Measurements from ENCODE around the gene LYPLAL1. TPM values are rescaled to one million over a fixed set of nuclear protein-coding genes. Genes with fewer than 3 reads are reported as not detected.

Gene LYPLAL1
- total and polyA plus RNA-seq, 4 donors, result 11.9 to 49.6 (median 32.8) TPM

GRCh38 chr1:219126377-219126776 is 47.3 kb upstream of the LYPLAL1 start:
- no peak for ATAC-seq (ENCODE audit: insufficient read depth, low FRiP score)

DNA sequence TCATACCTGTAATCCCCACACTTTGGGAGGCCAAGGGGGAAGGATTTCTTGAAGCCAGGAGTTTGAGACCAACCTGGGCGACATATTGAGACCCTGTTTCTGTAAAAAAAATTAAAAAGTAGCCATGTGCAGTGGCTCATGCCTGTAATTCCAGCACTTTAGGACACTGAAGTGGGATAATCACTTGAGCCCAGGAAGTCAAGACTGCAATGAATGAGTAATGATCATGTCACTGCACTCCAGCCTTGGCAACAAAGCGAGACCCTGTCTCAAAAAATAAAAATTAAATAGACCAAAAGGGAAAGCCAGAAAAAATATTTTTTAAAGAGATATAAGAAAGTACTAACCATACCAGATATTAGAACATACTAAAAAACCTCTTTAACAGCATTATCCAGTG is 44.7 kb upstream of the LYPLAL1 start:
- TF ChIP-seq, protein P1, sequence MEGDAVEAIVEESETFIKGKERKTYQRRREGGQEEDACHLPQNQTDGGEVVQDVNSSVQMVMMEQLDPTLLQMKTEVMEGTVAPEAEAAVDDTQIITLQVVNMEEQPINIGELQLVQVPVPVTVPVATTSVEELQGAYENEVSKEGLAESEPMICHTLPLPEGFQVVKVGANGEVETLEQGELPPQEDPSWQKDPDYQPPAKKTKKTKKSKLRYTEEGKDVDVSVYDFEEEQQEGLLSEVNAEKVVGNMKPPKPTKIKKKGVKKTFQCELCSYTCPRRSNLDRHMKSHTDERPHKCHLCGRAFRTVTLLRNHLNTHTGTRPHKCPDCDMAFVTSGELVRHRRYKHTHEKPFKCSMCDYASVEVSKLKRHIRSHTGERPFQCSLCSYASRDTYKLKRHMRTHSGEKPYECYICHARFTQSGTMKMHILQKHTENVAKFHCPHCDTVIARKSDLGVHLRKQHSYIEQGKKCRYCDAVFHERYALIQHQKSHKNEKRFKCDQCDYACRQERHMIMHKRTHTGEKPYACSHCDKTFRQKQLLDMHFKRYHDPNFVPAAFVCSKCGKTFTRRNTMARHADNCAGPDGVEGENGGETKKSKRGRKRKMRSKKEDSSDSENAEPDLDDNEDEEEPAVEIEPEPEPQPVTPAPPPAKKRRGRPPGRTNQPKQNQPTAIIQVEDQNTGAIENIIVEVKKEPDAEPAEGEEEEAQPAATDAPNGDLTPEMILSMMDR (IDR thresholded peaks at IDR 0.05; ENCODE audit: control extremely low read depth, extremely low read depth), result no peak
- Histone ChIP-seq H3K9ac (ENCODE audit: insufficient read depth in 1 of 2, low read length in 2 of 2) (no peak overlapping the region), H3K27me3 (ENCODE audit: control insufficient read depth in 3 of 3, insufficient read depth in 3 of 3, low read length in 2 of 3) (no peaks in the 10 kb centered on the region), H3K27ac (ENCODE audit: low read depth in 1 of 2, low read length in 1 of 2) (no peak overlapping the region), H3K9me3 (ENCODE audit: control insufficient read depth in 4 of 4, insufficient read depth in 3 of 4, low read length in 3 of 4) (peaks cover 0 to 1% (median 0%) of the 10 kb centered on the region in 4 donors), H3K36me3 (ENCODE audit: control insufficient read depth in 4 of 4, insufficient read depth in 4 of 4, low read length in 4 of 4) (no peaks in the 10 kb centered on the region), H3K4me1 (ENCODE audit: control insufficient read depth in 5 of 5, insufficient read depth in 5 of 5, low read length in 5 of 5) (peaks cover 0 to 16% (median 5%) of the 10 kb centered on the region in 5 donors), H3K4me3 (no peak overlapping the region)
- DNase-seq, result no peak
- ATAC-seq (ENCODE audit: insufficient read depth, low FRiP score), result no peak
- WGBS, 2 donors, result 93 to 96% methylated on average over 2 of the region's 2 CpGs

More at GRCh38 chr1:219126377-219126776, 47.3 kb upstream of the LYPLAL1 start:
- 74 to 80% methylated on average over 2 of the region's 2 CpGs for WGBS, 2 donors
- H3K4me1 ChIP-seq (ENCODE audit: control insufficient read depth in 5 of 5, insufficient read depth in 5 of 5, low read length in 5 of 5), result peaks cover 0 to 37% (median 5%) of the 10 kb centered on the region in 5 donors
- H3K9ac ChIP-seq (ENCODE audit: insufficient read depth in 1 of 2, low read length in 2 of 2), result no peak overlapping the region
- no peaks in the 10 kb centered on the region for H3K36me3 ChIP-seq (ENCODE audit: control insufficient read depth in 4 of 4, insufficient read depth in 4 of 4, low read length in 4 of 4)
- no peaks in the 10 kb centered on the region for H3K27me3 ChIP-seq (ENCODE audit: control insufficient read depth in 3 of 3, insufficient read depth in 3 of 3, low read length in 2 of 3)
- no peak overlapping the region for H3K4me3 ChIP-seq
- H3K9me3 ChIP-seq (ENCODE audit: control insufficient read depth in 4 of 4, insufficient read depth in 3 of 4, low read length in 3 of 4), result no peaks in the 10 kb centered on the region
- peak in 2 of 3 donors; percentile 76 to 90 for DNase-seq
- no peak overlapping the region for H3K27ac ChIP-seq (ENCODE audit: low read depth in 1 of 2, low read length in 1 of 2)
- TF ChIP-seq, protein P1 (IDR thresholded peaks at IDR 0.05; ENCODE audit: control extremely low read depth, extremely low read depth), result no peak

GRCh38 chr1:219130366-219130935 is 43.2 kb upstream of the LYPLAL1 start:
- peaks cover 0 to 5% (median 0%) of the 10 kb centered on the region in 4 donors for H3K9me3 ChIP-seq (ENCODE audit: control insufficient read depth in 4 of 4, insufficient read depth in 3 of 4, low read length in 3 of 4)
- H3K27ac ChIP-seq (ENCODE audit: low read depth in 1 of 2, low read length in 1 of 2), result no peak overlapping the region
- no peak overlapping the region for H3K4me3 ChIP-seq
- no peak overlapping the region for H3K9ac ChIP-seq (ENCODE audit: insufficient read depth in 1 of 2, low read length in 2 of 2)
- 92 to 97% methylated on average over 1 of the region's 1 CpG for WGBS, 2 donors
- peaks cover 0 to 16% (median 5%) of the 10 kb centered on the region in 5 donors for H3K4me1 ChIP-seq (ENCODE audit: control insufficient read depth in 5 of 5, insufficient read depth in 5 of 5, low read length in 5 of 5)
- H3K36me3 ChIP-seq (ENCODE audit: control insufficient read depth in 4 of 4, insufficient read depth in 4 of 4, low read length in 4 of 4), result no peaks in the 10 kb centered on the region
- H3K27me3 ChIP-seq (ENCODE audit: control insufficient read depth in 3 of 3, insufficient read depth in 3 of 3, low read length in 2 of 3), result no peaks in the 10 kb centered on the region
- TF ChIP-seq, protein P1 (IDR thresholded peaks at IDR 0.05; ENCODE audit: control extremely low read depth, extremely low read depth), result no peak
- DNase-seq, result peak in 1 of 3 donors; percentile 36
- ATAC-seq (ENCODE audit: insufficient read depth, low FRiP score), result no peak
